HG03442 (cell line): ENCODE data around the gene PTCH2.

Experiments used
- ATAC-seq: cut with Tn5 transposase; IDR thresholded peaks from one replicate; pipeline ENCODE4 v1.9.1; 2021; ENCODE audit warnings: mild to moderate bottlenecking, moderate library complexity; ENCODE audit not compliant: unreplicated experiment

PTCH2 gene, protein sequence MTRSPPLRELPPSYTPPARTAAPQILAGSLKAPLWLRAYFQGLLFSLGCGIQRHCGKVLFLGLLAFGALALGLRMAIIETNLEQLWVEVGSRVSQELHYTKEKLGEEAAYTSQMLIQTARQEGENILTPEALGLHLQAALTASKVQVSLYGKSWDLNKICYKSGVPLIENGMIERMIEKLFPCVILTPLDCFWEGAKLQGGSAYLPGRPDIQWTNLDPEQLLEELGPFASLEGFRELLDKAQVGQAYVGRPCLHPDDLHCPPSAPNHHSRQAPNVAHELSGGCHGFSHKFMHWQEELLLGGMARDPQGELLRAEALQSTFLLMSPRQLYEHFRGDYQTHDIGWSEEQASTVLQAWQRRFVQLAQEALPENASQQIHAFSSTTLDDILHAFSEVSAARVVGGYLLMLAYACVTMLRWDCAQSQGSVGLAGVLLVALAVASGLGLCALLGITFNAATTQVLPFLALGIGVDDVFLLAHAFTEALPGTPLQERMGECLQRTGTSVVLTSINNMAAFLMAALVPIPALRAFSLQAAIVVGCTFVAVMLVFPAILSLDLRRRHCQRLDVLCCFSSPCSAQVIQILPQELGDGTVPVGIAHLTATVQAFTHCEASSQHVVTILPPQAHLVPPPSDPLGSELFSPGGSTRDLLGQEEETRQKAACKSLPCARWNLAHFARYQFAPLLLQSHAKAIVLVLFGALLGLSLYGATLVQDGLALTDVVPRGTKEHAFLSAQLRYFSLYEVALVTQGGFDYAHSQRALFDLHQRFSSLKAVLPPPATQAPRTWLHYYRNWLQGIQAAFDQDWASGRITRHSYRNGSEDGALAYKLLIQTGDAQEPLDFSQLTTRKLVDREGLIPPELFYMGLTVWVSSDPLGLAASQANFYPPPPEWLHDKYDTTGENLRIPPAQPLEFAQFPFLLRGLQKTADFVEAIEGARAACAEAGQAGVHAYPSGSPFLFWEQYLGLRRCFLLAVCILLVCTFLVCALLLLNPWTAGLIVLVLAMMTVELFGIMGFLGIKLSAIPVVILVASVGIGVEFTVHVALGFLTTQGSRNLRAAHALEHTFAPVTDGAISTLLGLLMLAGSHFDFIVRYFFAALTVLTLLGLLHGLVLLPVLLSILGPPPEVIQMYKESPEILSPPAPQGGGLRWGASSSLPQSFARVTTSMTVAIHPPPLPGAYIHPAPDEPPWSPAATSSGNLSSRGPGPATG

GRCh38 chr1:44842862-44843655 is at the start of gene PTCH2:
Gene PTCH2 (minus strand): TSS chr1:44843253. CDS start chr1:44842932, 321 bp downstream.
- ATAC-seq: no peak

DNA sequence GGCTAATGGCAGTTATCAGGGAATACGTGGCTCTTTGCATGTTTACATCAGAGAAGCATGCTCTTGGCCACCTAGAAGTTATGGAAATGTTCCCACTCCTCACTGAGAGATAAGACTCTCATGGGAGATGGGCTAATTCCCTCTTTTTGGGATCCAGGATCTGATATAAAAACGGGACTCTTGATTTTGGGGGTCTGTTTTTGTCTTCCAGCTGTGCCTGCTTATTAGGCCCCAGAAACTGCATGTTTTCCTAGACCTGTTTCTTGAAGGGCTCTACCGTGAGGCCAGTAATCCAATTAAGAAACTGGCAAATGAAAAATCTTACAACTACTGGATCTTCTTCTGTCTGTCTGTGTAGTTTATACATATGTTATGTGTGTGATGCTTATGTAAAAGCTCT is 47.0 kb upstream of the PTCH2 start:
- no peak for ATAC-seq

DNA sequence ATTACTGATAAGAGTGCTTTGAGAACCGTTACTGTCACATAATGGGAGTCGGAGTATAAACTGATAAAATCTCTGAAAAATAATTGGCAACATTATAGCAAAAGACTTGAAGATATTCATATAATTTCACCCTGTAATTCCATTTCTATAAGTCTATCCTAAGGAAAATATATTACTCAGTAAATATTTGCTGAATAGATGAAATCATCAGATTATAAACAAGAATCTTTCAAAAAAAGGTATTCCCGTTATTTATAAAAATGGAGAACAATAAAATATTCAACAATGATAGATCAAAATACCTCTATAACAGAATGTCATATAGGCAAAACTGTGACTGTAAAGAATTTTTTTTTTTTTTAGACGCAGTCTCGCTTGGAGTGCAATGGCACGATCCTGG is 42.4 kb upstream of the PTCH2 start:
- no peak for ATAC-seq

- ATAC-seq: no peak
Observed at GRCh38 chr1:44884746-44885145, 41.7 kb upstream of the PTCH2 start.

DNA sequence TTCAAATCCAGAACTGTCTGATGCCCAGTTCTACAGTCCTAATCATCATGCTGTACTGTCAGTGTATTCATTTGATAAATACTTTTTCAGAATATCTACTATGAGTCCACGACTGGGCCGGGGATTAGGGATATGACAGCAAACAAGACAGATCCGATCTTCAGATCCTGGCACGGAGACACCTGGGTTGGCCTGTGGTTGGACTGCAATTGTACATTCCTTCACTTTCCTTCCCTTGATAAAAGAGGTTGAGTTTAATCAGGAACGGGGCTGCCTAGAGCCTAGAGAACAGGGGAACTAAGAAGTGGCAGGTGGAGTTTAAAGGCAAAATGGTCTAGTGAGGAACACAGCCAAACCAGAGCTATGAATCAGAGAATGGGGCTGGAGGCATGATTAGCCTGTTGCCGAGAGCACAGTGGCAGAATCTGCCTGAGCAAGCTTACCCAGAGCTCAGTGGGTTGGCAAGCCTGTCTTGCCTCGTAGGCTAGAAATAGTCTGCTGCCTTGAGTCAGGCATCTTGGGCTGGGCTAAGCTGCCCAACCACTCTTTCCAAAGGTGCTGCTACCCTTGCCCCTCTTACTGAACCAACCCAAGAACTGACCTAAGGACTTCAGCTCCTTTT is 38.1 kb upstream of the PTCH2 start:
- no peak for ATAC-seq

DNA sequence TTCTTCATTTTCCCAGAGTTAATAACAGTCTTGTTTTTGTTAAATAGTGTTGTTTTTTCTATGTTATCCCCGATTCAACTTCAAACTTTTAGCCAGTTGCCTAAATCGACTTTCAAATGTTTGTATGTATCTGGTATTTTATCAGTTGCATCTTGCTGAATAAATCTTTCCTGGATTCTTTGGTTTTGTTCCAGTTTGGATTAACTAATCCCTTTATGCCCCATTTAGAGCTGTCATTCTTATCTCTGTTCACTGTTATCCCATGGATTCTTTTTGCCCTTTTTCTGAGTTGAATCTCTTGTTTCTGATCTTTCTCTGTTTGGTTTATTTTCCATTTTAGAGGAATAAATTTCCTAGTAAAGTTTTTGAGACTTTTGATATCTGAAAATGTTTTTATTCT is 31.1 kb upstream of the PTCH2 start:
- ATAC-seq: no peak

DNA sequence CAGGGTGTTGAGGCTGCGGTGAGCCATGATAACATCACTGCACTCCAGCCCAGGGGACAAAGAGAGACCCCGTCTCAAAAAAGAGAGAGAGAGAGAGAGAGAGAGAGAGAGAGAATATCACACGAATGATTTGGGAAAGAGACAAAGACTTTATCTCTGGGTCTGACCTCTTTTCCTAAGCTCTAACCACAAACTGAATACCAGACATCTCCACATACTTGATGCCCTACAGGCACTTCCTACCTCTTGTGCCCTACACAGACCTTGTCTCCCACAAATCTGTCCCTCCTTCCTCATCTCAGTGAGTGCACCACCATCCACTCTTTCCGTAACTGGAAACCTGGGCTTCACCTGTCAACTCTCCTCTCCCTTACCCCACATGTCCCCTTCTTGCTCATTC is 27.0 kb upstream of the PTCH2 start:
- no peak for ATAC-seq

DNA sequence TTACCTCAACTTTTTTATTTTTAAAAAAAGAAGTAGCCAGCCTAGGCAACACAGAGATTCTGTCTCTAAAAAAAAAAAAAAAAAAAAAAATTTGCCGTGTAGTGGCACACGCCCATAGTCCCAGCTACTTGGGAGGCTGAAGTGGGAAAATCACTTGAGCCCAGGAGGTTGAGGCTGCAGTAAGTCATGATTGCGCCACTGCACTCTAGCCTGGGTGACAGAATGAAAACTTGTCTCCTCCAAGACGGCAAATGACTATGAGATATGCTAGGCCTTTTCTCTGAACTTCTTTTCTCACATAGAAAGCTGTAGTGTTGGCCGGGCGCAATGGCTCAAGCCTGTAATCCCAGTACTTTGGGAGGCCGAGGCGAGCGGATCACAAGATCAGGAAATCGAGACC is 24.7 kb upstream of the PTCH2 start:
- no peak for ATAC-seq

- no peak for ATAC-seq
Observed at GRCh38 chr1:44862829-44863401, 19.9 kb upstream of the PTCH2 start.

- no peak for ATAC-seq
Observed at GRCh38 chr1:44860891-44861425, 17.9 kb upstream of the PTCH2 start.

DNA sequence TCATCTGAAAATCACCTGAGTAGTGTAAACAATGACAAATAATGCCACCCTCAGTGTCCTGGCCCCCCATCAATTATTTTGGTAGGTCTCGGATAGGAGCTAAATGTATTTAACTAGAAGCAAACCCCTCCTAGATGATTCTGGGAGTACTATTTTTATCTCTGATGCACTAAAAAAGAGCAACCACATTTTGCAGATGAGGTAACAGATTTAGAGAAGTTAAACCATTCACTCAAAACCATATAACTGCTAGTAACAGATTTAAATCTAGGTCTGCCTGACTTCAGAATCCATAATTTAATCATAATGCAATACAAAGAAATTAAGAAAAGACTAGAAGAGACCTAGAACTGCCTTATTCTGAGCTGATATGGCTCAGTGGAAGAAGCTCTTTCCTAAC is 17.3 kb upstream of the PTCH2 start:
- ATAC-seq: no peak

DNA sequence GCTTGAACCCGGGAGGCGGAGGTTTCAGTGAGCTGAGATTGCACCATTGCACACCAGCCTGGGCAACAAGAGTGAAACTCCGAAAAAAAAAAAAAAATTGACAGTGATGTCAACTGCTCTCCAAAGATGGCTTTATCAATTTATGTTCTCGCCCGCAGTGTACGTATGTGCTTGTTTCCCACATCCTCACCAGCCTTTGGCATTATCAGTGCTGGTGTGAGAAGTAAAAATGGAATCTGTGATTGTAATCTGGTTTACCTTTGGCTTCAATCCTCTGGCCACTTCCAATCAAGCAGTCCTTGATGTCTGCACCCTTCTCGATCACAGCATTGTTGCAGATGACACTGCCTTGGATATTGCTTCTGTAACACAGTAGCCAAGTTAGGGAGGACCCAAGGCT is 14.4 kb upstream of the PTCH2 start:
- ATAC-seq: no peak

- no peak for ATAC-seq
Observed at GRCh38 chr1:44855742-44856141, 12.7 kb upstream of the PTCH2 start.

DNA sequence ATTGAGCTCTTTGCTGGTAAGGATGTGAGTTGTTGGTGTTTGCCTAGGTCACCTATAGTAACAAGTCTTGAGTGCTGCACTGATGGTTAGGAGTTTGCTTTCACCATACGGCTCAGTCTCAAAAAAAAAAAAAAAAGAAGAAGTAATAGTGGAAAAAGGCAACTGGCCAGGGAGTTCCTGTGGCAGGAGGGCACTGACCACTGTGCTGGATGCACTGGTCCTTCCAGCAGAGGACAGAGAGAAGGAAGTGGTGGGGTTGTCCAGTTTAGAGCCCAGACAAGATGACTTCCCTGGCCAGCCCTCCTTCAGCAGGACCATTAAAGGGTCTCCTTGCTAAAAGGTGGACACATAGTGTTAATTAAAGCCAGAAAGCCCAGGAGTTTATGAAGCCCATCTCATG is 11.9 kb upstream of the PTCH2 start:
- ATAC-seq: no peak

DNA sequence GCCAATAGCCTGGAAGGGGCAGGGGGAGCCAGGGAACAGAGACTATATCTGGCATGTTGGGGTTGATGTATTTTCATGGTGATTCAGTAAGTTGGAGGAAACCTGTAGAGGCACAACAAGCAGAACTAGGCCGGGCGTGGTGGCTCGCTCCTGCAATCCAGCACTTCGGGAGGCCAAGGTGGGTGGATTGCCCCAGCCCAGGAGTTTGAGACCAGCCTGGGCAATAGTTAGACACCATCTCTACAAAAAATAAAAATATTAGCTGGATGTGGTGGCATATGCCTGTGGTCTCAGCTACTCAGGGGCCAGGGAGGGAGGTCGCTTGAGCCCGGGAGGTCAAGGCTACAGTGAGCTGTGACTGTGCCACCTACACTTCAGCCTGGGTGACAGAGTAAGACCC is 10.1 kb upstream of the PTCH2 start:
- ATAC-seq: no peak

DNA sequence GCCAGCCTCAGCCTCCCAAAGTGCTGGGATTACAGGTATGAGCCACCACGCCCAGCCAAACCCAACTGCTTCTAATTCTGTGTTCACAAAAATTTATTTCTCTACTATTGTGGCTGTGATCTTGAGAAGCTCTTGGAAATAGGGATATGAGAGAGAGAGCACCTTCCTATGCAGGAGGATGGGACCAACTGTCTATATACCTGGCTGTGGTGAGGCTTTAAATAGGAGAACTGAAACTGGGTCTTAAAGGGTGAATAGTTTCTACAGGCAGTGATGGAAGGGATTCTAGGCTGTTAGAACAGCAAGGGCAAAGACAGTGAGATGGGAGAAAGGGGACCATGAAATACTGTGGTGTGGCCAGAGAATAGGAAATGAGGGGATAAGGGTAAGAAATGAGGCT is 8.3 kb upstream of the PTCH2 start:
- ATAC-seq: no peak

- no peak for ATAC-seq
Observed at GRCh38 chr1:44849575-44850132, 6.6 kb upstream of the PTCH2 start.

DNA sequence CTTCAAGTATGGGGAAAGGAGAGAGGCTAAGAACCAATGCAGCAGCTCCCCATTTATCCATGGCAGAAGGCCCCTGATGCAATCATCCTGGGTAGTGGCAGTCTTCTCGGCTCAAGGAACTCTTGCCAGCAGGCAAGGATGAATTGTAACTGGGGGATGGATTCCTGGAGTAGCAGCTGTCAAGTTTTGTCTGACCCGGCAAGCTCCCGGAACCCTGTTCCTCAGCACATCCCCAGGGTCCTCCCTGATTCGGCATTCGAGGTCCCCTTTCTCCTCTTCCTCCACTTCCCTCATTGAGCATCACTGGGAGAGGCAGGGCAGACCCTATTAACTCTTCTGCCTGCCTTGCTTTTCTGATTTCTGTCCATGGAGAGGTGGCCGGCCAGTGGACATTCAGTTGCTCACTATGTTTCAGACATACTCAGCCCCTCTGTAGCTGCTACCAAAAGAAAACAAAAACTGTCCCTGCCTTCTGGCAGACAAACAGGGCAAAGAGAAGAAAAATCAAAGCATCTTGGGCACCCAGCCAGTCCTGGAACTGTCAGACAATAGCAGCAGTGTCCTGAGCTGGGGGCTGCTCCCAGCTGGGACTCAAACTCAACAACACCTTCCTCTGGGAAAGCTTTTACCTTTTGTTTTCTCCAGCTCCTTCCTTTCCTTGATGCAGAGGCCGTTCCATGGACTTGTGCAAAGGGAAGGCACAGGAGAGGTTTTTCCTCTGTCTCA is 5.6 kb upstream of the PTCH2 start:
- no peak for ATAC-seq

DNA sequence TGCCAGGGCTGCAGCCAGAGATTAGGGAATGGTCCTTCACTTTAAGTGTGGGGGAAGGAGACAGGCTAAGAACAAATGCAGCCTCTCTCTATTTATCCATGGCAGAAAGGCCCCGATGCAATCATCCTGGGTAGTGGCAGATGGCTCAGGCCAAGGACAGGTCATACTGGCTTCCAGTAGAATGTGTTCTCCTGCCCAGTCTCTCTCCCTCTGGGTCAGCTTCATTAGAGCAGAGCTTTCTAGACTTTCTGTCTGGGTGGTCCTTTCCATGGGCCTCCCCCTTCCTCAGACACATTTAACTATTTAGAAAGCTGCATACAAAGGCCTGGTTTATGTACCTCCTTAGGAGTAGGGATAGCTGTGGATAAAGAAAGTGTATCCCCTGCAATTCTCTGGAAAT is 4.8 kb upstream of the PTCH2 start:
- ATAC-seq: no peak
